Stomach (tissue), 9 donors: ENCODE measurements around the gene TANC1. TPM values are rescaled to one million over a fixed set of nuclear protein-coding genes. Genes with fewer than 3 reads are reported as not detected.

ENCODE experiments used
- DNase-seq, 2 donors: peaks; one replicate each; pipeline versions ENCODE4 v3.0.0 to v3.0.0-alpha.2; 2013 to 2019
- H3K27ac ChIP-seq, 5 donors: fragments of 200-600 bp in 4 of 5; sonication (generic) in 4 of 5; one replicate each; pipeline ENCODE4 v1.5.1; 2013 to 2019; ENCODE audit warnings: mild to moderate bottlenecking in 1 of 5, moderate library complexity in 1 of 5
- H3K27me3 ChIP-seq, 3 donors: fragments of 200-600 bp; sonication (generic); one replicate each; pipeline ENCODE4 v1.5.1; 2017 to 2019; ENCODE audit warnings: mixed run types in 1 of 3
- H3K36me3 ChIP-seq, 4 donors: fragments of 200-600 bp; sonication (generic); 1 replicate in 3 of 4; 2 replicates in 1 of 4; pipeline ENCODE4 v1.5.1; 2016 to 2019
- H3K4me1 ChIP-seq, 4 donors: fragments of 200-600 bp; sonication (generic); one replicate each; pipeline ENCODE4 v1.5.1; 2016 to 2019
- H3K4me3 ChIP-seq, 4 donors: fragments of 200-600 bp; sonication (generic) in 3 of 4; one replicate each; pipeline ENCODE4 v1.5.1; 2016 to 2019; ENCODE audit warnings: mild to moderate bottlenecking in 1 of 4
- H3K9me3 ChIP-seq, 4 donors: fragments of 200-600 bp; sonication (generic); one replicate each; pipeline ENCODE4 v1.5.1; 2016 to 2019
- EP300 ChIP-seq: sonication (generic); formaldehyde crosslinking; IDR thresholded peaks from one replicate; pipeline ENCODE4 v1.6.1; 2017; ENCODE audit warnings: antibody characterized with exemption
- POLR2A ChIP-seq, 4 donors: fragments of 450-650 bp; IDR thresholded peaks; one replicate each; pipeline ENCODE4 v1.6.1; 2016; ENCODE audit warnings: antibody characterized with exemption in 4 of 4, control low read depth in 2 of 4, mild to moderate bottlenecking in 1 of 4, moderate library complexity in 1 of 4
- POLR2AphosphoS5 ChIP-seq, 3 donors: sonication (generic); formaldehyde crosslinking; IDR thresholded peaks; one replicate each; pipeline ENCODE4 v1.6.1; 2016; ENCODE audit warnings: antibody characterized with exemption in 3 of 3
- WGBS, 5 donors: extraction: QIAGEN DNeasy Blood & Tissue Kit in 3 of 5; methylation state at CpG; one replicate each; pipeline versions ENCODE4 v1.1.5 to v1.1.7; 2013 to 2018; 5-methylcytosine and 5-hydroxymethylcytosine counted together
- intact Hi-C: fragments of 100-400 bp; cut with DNase I; formaldehyde crosslinking; loops from one replicate; pipeline ENCODE4 v1.15.1; 2023; ENCODE audit warnings: low total_unique reads
- polyA plus RNA-seq, 3 donors: library from polyadenylated mRNA; stranded (reverse); fragments of 200-250 nt; gene quantifications; one replicate each; pipeline ENCODE4 v1.2.3, GENCODE V29; 2013
- total RNA-seq, 5 donors: library from RNA; depleted of rRNA; stranded (reverse); fragments of >200 nt; gene quantifications; one replicate each; pipeline versions ENCODE4 v1.1.0 to v1.2.3, GENCODE V29; 2014 to 2016
- TF ChIP-seq, protein P1 (sequence below), 7 experiments: fragments of 450-650 bp in 4 of 7; fragments of 200-600 bp in 3 of 7; sonication (generic) in 3 of 7; IDR thresholded peaks; one replicate each; pipeline ENCODE4 v1.5.1; 2016 to 2019; ENCODE audit warnings: antibody characterized with exemption in 7 of 7, control low read depth in 2 of 7, mild to moderate bottlenecking in 1 of 7
- donor health status: healthy with polysubstance abuse.
- donor health status: Bipolar disorder and iron deficiency.
- donor health status: healthy.

Gene TANC1
- total and polyA plus RNA-seq, 8 donors: 4.9 to 59.7 (median 37.7) TPM

DNA sequence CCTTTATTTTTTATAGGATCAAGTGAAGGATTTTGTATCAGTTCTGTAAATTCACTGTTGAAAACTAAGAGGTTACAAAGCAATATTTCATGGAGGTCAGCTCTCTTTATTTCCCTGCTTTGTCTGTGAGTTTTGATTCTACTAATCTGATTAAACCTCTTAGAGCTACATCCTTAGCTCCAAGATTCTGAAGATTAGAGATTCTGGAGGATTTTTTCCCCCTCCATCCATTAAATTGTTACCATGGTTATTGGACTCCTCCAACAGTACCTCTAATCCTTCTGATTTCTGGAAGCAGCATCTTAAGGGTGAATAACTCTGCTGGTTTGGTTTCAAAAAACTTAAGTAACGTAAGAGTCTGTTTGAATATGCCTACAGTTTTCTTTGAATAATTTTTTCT is 110.0 kb downstream of the TANC1 start:
- intact Hi-C loops: no loop called here
- H3K4me1 ChIP-seq: peaks cover 0 to 27% (median 8%) of the 10 kb centered on the region in 4 donors
- H3K4me3 ChIP-seq: no peak overlapping the region
- TF ChIP-seq POLR2AphosphoS5 (IDR thresholded peaks at IDR 0.05): no peak
- TF ChIP-seq, protein P1, sequence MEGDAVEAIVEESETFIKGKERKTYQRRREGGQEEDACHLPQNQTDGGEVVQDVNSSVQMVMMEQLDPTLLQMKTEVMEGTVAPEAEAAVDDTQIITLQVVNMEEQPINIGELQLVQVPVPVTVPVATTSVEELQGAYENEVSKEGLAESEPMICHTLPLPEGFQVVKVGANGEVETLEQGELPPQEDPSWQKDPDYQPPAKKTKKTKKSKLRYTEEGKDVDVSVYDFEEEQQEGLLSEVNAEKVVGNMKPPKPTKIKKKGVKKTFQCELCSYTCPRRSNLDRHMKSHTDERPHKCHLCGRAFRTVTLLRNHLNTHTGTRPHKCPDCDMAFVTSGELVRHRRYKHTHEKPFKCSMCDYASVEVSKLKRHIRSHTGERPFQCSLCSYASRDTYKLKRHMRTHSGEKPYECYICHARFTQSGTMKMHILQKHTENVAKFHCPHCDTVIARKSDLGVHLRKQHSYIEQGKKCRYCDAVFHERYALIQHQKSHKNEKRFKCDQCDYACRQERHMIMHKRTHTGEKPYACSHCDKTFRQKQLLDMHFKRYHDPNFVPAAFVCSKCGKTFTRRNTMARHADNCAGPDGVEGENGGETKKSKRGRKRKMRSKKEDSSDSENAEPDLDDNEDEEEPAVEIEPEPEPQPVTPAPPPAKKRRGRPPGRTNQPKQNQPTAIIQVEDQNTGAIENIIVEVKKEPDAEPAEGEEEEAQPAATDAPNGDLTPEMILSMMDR (IDR thresholded peaks at IDR 0.05): no peak
- TF ChIP-seq POLR2A (IDR thresholded peaks at IDR 0.05): no peak
- TF ChIP-seq EP300: no peak
- H3K9me3 ChIP-seq: no peaks in the 10 kb centered on the region
- 78 to 90% (median 86%) methylated on average over 1 of the region's 1 CpG for WGBS, 5 donors
- DNase-seq: no peak
- H3K27ac ChIP-seq: no peak overlapping the region
- H3K36me3 ChIP-seq: no peaks in the 10 kb centered on the region
- no peaks in the 10 kb centered on the region for H3K27me3 ChIP-seq

- DNase-seq: no peak
- no peak for TF ChIP-seq POLR2AphosphoS5 (IDR thresholded peaks at IDR 0.05)
- no peaks in the 10 kb centered on the region for H3K9me3 ChIP-seq
- H3K27me3 ChIP-seq: no peaks in the 10 kb centered on the region
- no peak overlapping the region for H3K27ac ChIP-seq
- intact Hi-C loops: no loop called here
- peaks cover 0 to 43% (median 23%) of the 10 kb centered on the region in 4 donors for H3K4me1 ChIP-seq
- WGBS, 5 donors: 80 to 97% (median 92%) methylated on average over 6 of the region's 6 CpGs
- no peak overlapping the region for H3K4me3 ChIP-seq
- H3K36me3 ChIP-seq: no peaks in the 10 kb centered on the region
Measured at GRCh38 chr2:159080641-159081040, 112.2 kb downstream of the TANC1 start.

GRCh38 chr2:159082119-159082518 is 113.7 kb downstream of the TANC1 start:
- no peaks in the 10 kb centered on the region for H3K9me3 ChIP-seq
- no peaks in the 10 kb centered on the region for H3K36me3 ChIP-seq
- intact Hi-C loops: no loop called here
- WGBS, 5 donors: 83 to 89% (median 88%) methylated on average over 4 of the region's 4 CpGs
- H3K27me3 ChIP-seq: no peaks in the 10 kb centered on the region
- peaks cover 0 to 39% (median 26%) of the 10 kb centered on the region in 4 donors for H3K4me1 ChIP-seq
- no peak overlapping the region for H3K27ac ChIP-seq
- TF ChIP-seq POLR2AphosphoS5 (IDR thresholded peaks at IDR 0.05) (no peak), POLR2A (IDR thresholded peaks at IDR 0.05) (no peak), EP300 (no peak)
- TF ChIP-seq, protein P1 (IDR thresholded peaks at IDR 0.05): no peak
- no peak for DNase-seq
- no peak overlapping the region for H3K4me3 ChIP-seq

GRCh38 chr2:159084384-159085370 is 116.2 kb downstream of the TANC1 start:
- peak overlapping the region in 4 of 5 donors; percentile 38 to 53 (median 48) for H3K27ac ChIP-seq
- H3K4me3 ChIP-seq: no peak overlapping the region
- H3K4me1 ChIP-seq: peaks cover 2 to 47% (median 33%) of the 10 kb centered on the region in 4 donors
- intact Hi-C loops: no loop called here
- no peaks in the 10 kb centered on the region for H3K9me3 ChIP-seq
- peak in 1 of 2 donors; percentile 43 for DNase-seq
- WGBS, 5 donors: 51 to 77% (median 56%) methylated on average over 7 of the region's 7 CpGs
- no peaks in the 10 kb centered on the region for H3K27me3 ChIP-seq
- no peak for TF ChIP-seq EP300
- no peak for TF ChIP-seq POLR2A (IDR thresholded peaks at IDR 0.05)
- no peak for TF ChIP-seq POLR2AphosphoS5 (IDR thresholded peaks at IDR 0.05)
- TF ChIP-seq, protein P1 (IDR thresholded peaks at IDR 0.05): no peak
- H3K36me3 ChIP-seq: no peaks in the 10 kb centered on the region
